SK-N-SH (cell line): ENCODE results near the gene CENPS.

ENCODE experiments used
- ELF1 ChIP-seq: IDR thresholded peaks from 2 replicates; pipeline ENCODE4 v1.4.0; 2012
- FOXJ3 ChIP-seq: sonication (generic); formaldehyde crosslinking; IDR thresholded peaks from 2 replicates; pipeline ENCODE4 v1.5.1; 2020; ENCODE audit warnings: mild to moderate bottlenecking, missing genetic modification reagents
- FOXM1 ChIP-seq: IDR thresholded peaks from 2 replicates; pipeline ENCODE4 v1.4.0; 2012; ENCODE audit warnings: low read depth, mild to moderate bottlenecking
- POLR2AphosphoS5 ChIP-seq: IDR thresholded peaks from 2 replicates; pipeline ENCODE4 v1.6.1; 2012; ENCODE audit warnings: low read depth, low read length
- RAD21 ChIP-seq: IDR thresholded peaks from 2 replicates; pipeline ENCODE4 v1.6.1; 2012; ENCODE audit warnings: mild to moderate bottlenecking, low read length
- RXRA ChIP-seq: IDR thresholded peaks from 2 replicates; pipeline ENCODE4 v1.4.0; 2012; ENCODE audit warnings: low read depth, mild to moderate bottlenecking, borderline replicate concordance
- TAF1 ChIP-seq: IDR thresholded peaks from 2 replicates; pipeline ENCODE4 v1.6.1; 2012; ENCODE audit warnings: low read depth, mild to moderate bottlenecking, low read length, moderate library complexity, borderline replicate concordance
- TF ChIP-seq, protein P1 (sequence below): fragments of 200-600 bp; sonication (generic); IDR thresholded peaks from 2 replicates; pipeline ENCODE4 v1.6.1; 2017; ENCODE audit warnings: antibody characterized with exemption, mild to moderate bottlenecking, moderate library complexity

DNA sequence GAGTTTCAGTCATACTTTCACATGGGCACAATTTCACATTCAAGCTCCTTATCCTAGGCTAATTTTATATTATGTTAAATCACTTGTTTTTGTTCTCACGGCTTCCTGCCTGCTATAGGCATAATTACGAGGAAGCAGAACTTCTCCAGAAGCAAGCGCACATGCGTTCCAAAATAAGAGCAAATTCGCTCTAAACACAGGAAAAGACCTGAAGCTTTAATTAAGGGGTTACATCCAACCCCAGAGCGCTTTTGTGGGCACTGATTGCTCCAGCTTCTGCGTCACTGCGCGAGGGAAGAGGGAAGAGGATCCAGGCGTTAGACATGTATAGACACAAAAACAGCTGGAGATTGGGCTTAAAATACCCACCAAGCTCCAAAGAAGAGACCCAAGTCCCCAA lies 19.5 kb downstream of the CENPS start, which contains the start of gene CORT:
- TF ChIP-seq FOXM1 = no peak
- TF ChIP-seq, protein P1, sequence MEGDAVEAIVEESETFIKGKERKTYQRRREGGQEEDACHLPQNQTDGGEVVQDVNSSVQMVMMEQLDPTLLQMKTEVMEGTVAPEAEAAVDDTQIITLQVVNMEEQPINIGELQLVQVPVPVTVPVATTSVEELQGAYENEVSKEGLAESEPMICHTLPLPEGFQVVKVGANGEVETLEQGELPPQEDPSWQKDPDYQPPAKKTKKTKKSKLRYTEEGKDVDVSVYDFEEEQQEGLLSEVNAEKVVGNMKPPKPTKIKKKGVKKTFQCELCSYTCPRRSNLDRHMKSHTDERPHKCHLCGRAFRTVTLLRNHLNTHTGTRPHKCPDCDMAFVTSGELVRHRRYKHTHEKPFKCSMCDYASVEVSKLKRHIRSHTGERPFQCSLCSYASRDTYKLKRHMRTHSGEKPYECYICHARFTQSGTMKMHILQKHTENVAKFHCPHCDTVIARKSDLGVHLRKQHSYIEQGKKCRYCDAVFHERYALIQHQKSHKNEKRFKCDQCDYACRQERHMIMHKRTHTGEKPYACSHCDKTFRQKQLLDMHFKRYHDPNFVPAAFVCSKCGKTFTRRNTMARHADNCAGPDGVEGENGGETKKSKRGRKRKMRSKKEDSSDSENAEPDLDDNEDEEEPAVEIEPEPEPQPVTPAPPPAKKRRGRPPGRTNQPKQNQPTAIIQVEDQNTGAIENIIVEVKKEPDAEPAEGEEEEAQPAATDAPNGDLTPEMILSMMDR = no peak
- TF ChIP-seq ELF1 = no peak
- no peak for TF ChIP-seq TAF1
- TF ChIP-seq FOXJ3 (CRISPR knock-in tag) = no peak
- TF ChIP-seq POLR2AphosphoS5 = no peak
- TF ChIP-seq RXRA = no peak
- no peak for TF ChIP-seq RAD21
